ENCODE measurements around the gene NKG7. TPM values are rescaled to one million over a fixed set of nuclear protein-coding genes. Genes with fewer than 3 reads are reported as not detected.

The NKG7 gene
- total RNA-seq, 1 donor from 2014 or later: 2.1 TPM

GRCh38 chr19:51327066-51328001, 45.1 kb downstream of the NKG7 start:
- TF ChIP-seq CTCF (IDR thresholded peaks at IDR 0.05): no peak
- ChIA-PET POLR2A (no interaction called here), CTCF (interaction anchor here (0.7 kb wide), 1 partner anchor 142 kb away, joined by 3 read pairs; no protein-coding TSS in a partner anchor)
- ATAC-seq (ENCODE audit: low read depth) (peak; percentile 70), DNase-seq (no peak)
- H3K27ac Mint-ChIP-seq: no peak overlapping the region
- H3K4me1 Mint-ChIP-seq: peaks cover 10% of the 10 kb centered on the region
- peaks cover 9% of the 10 kb centered on the region for H3K36me3 Mint-ChIP-seq (ENCODE audit: low read depth)
- H3K4me3 Mint-ChIP-seq: peak overlapping the region; percentile 58
- intact Hi-C loops (cut with micrococcal nuclease): no loop called here
- H3K27me3 Mint-ChIP-seq: peaks cover 60% of the 10 kb centered on the region
- no peaks in the 10 kb centered on the region for H3K9me3 Mint-ChIP-seq

GRCh38 chr19:51326216-51327065, 46.0 kb downstream of the NKG7 start:
- H3K9me3 Mint-ChIP-seq: no peaks in the 10 kb centered on the region
- no peak overlapping the region for H3K27ac Mint-ChIP-seq
- H3K27me3 Mint-ChIP-seq: peaks cover 57% of the 10 kb centered on the region
- ChIA-PET CTCF (no interaction called here), POLR2A (no interaction called here)
- no peak for DNase-seq
- ATAC-seq (ENCODE audit: low read depth): no peak
- no peak for TF ChIP-seq CTCF (IDR thresholded peaks at IDR 0.05)
- H3K4me1 Mint-ChIP-seq: peaks cover 10% of the 10 kb centered on the region
- no peak overlapping the region for H3K4me3 Mint-ChIP-seq
- intact Hi-C loops (cut with micrococcal nuclease): no loop called here
- H3K36me3 Mint-ChIP-seq (ENCODE audit: low read depth): peaks cover 4% of the 10 kb centered on the region

GRCh38 chr19:51325161-51325976, 47.1 kb downstream of the NKG7 start:
- POLR2A ChIA-PET: no interaction called here
- H3K4me3 Mint-ChIP-seq: no peak overlapping the region
- H3K27ac Mint-ChIP-seq: no peak overlapping the region
- DNase-seq: no peak
- CTCF ChIA-PET: no interaction called here
- H3K27me3 Mint-ChIP-seq: peaks cover 57% of the 10 kb centered on the region
- intact Hi-C loops (cut with micrococcal nuclease): no loop called here
- peaks cover 2% of the 10 kb centered on the region for H3K36me3 Mint-ChIP-seq (ENCODE audit: low read depth)
- TF ChIP-seq CTCF (IDR thresholded peaks at IDR 0.05): no peak
- no peak for ATAC-seq (ENCODE audit: low read depth)
- peaks cover 10% of the 10 kb centered on the region for H3K4me1 Mint-ChIP-seq
- H3K9me3 Mint-ChIP-seq: no peaks in the 10 kb centered on the region

GRCh38 chr19:51324167-51324481, 48.3 kb downstream of the NKG7 start:
- H3K36me3 Mint-ChIP-seq (ENCODE audit: low read depth): no peaks in the 10 kb centered on the region
- intact Hi-C loops (cut with micrococcal nuclease): no loop called here
- no peak for TF ChIP-seq CTCF (IDR thresholded peaks at IDR 0.05)
- H3K27me3 Mint-ChIP-seq: peaks cover 49% of the 10 kb centered on the region
- peaks cover 10% of the 10 kb centered on the region for H3K4me1 Mint-ChIP-seq
- ChIA-PET CTCF (no interaction called here), POLR2A (no interaction called here)
- no peak overlapping the region for H3K27ac Mint-ChIP-seq
- DNase-seq (no peak), ATAC-seq (ENCODE audit: low read depth) (no peak)
- no peak overlapping the region for H3K4me3 Mint-ChIP-seq
- H3K9me3 Mint-ChIP-seq: no peaks in the 10 kb centered on the region
